Renal pelvis (tissue), 4 donors: ENCODE results near the gene CTAGE4. TPM values are rescaled to one million over a fixed set of nuclear protein-coding genes. Genes with fewer than 3 reads are reported as not detected.
"Not testable (repeated sequence)": the region's sequence is repeated elsewhere in the genome, so short reads cannot be mapped to it uniquely, and the experiment has no call there.

Experiments used
- DNase-seq: peaks from one replicate; pipeline ENCODE4 v3.0.0-alpha.2; 2013
- polyA plus RNA-seq, 3 donors: library from polyadenylated mRNA; unstranded; fragments of 120-200 nt; gene quantifications; one replicate each; pipeline ENCODE4 v1.2.1, GENCODE V29; 2013; ENCODE audit not compliant: insufficient read length in 3 of 3

The CTAGE4 gene
- polyA plus RNA-seq, 3 donors = 1.7 to 10.5 (median 3.1) TPM

GRCh38 chr7:144201978-144202377 lies 18.7 kb downstream of the CTAGE4 start:
- not testable (repeated sequence) for DNase-seq

GRCh38 chr7:144203086-144203485 lies 19.8 kb downstream of the CTAGE4 start:
- DNase-seq = not testable (repeated sequence)

DNA sequence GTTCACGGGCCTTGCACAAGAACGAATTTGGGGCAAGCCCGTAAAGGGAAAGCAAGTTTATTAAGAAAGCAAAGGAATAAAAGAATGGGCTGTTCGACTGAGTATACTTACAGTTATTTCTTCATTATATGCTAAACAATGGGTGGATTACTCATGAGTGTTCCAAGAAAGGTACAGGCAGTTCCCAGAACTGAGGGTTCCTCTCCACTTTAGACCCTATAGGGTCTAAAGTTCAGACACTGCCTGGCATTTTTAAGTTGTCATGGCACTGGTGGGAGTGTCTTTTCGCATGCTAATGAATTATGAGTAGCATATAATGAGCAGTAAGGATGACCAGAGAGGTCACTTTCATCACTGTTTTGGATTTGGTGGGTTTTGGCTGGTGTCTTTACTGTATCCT lies 22.0 kb downstream of the CTAGE4 start:
- DNase-seq = not testable (repeated sequence)

GRCh38 chr7:144217200-144217599 lies 33.9 kb downstream of the CTAGE4 start:
- DNase-seq = not testable (repeated sequence)

DNA sequence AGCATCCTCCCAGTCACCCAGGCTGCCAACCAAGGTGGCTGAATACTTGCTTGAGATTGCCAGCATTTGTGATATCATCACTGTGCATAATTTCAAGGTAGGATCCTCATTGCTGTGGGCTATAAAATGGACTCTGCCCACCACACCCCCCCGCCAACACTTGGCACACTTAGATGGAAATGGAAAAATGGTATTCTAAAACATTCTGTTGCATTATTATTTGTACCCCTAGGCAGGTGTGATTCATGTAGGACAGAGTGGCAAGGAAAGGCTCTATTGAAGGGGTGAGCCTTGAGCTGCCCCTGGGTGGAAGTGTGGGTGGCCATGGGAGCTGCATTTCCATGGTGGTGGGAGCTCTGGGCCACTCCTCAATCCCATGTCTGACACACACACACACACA lies 35.3 kb downstream of the CTAGE4 start:
- DNase-seq = not testable (repeated sequence)

- DNase-seq = not testable (repeated sequence)
Measured at GRCh38 chr7:144219149-144219548, 35.9 kb downstream of the CTAGE4 start.

- not testable (repeated sequence) for DNase-seq
Measured at GRCh38 chr7:144220531-144220930, 37.3 kb downstream of the CTAGE4 start.

DNA sequence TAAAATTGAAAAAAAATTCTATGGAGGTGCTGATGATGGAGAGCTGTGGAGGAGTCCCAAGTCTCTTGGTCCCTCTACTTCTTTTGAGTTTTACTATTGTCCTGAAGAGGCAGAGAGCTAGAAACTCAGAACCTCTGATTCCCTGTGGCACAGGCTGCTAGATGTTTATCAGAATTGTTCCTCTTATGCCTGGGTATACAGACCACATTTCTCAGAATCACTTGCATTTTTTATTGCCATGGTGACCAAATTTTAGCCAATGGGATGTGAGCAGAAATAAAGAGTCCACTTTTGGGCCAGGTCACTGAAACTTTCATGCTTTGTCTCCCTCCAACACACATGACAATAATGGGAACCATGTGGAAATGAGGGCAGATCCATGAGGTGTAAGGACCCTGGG lies 40.4 kb downstream of the CTAGE4 start:
- not testable (repeated sequence) for DNase-seq

DNA sequence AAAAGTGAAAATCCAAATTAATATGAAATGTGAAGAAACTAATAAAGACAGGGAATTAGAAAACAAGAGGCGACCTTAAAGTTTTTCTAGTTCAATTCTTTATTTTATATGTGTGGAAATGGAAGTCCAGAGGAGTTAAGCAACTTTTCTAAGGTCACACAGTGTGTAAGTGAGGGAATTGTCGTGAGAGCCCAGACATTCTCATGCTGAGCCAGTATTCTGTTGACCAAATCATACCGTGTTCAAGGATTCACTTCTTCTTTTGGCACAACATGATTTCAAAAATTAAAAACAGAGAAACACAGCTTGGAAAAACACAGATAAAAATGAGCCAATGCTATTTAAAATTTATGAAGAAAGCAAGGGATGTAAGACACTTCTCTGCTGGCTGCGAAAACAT lies 43.6 kb downstream of the CTAGE4 start:
- DNase-seq = not testable (repeated sequence)

- DNase-seq = not testable (repeated sequence)
Measured at GRCh38 chr7:144228810-144229209, 45.5 kb downstream of the CTAGE4 start.

- DNase-seq = not testable (repeated sequence)
Measured at GRCh38 chr7:144231027-144231426, 47.8 kb downstream of the CTAGE4 start.

DNA sequence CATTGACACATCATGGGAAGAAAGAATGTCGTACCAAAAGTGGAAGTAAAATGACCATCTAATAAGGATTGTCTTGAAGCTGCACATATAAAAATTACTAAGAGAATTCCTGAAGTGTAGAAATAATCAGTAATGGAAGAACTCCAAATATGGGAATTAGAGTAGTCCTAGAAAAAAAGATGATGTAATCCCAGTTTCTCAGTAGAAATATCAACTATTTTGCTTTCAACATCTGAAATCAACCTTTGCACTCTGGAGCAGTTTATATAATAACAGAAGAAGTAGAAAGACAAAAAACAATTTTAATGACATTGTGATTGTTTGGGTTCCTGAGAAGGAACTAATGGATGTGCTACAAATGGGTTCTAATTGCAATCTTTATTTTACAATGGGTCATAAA lies 49.8 kb downstream of the CTAGE4 start:
- not testable (repeated sequence) for DNase-seq

Other genes with a start within 250 kb of the CTAGE4 start
- gene OR2F2, start 248.2 kb upstream of the CTAGE4 start, polyA plus RNA-seq = not detected
- under 1 TPM in 2 of 3 donors, not detected in 1; 0.17 to 0.22 TPM for gene OR2F1, start 228.6 kb upstream of the CTAGE4 start, polyA plus RNA-seq
- gene OR6B1, start 183.1 kb upstream of the CTAGE4 start, polyA plus RNA-seq = not detected
- under 1 TPM in 2 of 3 donors, not detected in 1; 0.25 to 0.36 TPM for gene OR2A5, start 134.5 kb upstream of the CTAGE4 start, polyA plus RNA-seq
- gene OR2A25, start 113.7 kb upstream of the CTAGE4 start, polyA plus RNA-seq = not detected
- gene OR2A12, start 97.2 kb upstream of the CTAGE4 start, polyA plus RNA-seq = under 1 TPM in 1 of 3 donors, not detected in 2; 0.05 TPM
- gene OR2A2, start 73.9 kb upstream of the CTAGE4 start, polyA plus RNA-seq = not detected
- gene OR2A14, start 60.3 kb upstream of the CTAGE4 start, polyA plus RNA-seq = under 1 TPM in 1 of 3 donors, not detected in 2; 0.09 TPM
- gene ARHGEF35, start 12.4 kb downstream of the CTAGE4 start, polyA plus RNA-seq = 10 to 100 TPM; 18.4 to 27.3 (median 19.5) TPM
- gene OR2A42, start 56.1 kb downstream of the CTAGE4 start, polyA plus RNA-seq = 1 to 10 TPM in 2 of 3 donors, under 1 TPM in 1; 0.58 to 2.7 (median 2.5) TPM
- gene OR2A7, start 81.3 kb downstream of the CTAGE4 start, polyA plus RNA-seq = 10 to 100 TPM in 2 of 3 donors, 1 to 10 TPM in 1; 3.2 to 21.1 (median 19.6) TPM
- 10 to 100 TPM in 1 of 3 donors, 1 to 10 TPM in 2; 5.3 to 16.3 (median 8.2) TPM for gene CTAGE8, start 85.8 kb downstream of the CTAGE4 start, polyA plus RNA-seq
- 1 to 10 TPM in 2 of 3 donors, under 1 TPM in 1; 0.51 to 1.2 (median 1.2) TPM for gene OR2A1, start 129.0 kb downstream of the CTAGE4 start, polyA plus RNA-seq
- gene ARHGEF5, start 171.9 kb downstream of the CTAGE4 start, polyA plus RNA-seq = 10 to 100 TPM; 17.6 to 34.9 (median 32.8) TPM
- not detected for gene NOBOX, start 220.2 kb downstream of the CTAGE4 start, polyA plus RNA-seq